NT2/D1 (cell line): ENCODE measurements around the gene SP2.

Experiments
- DNase-seq: peaks from one replicate; pipeline ENCODE4 v3.0.0-alpha.2; 2011; ENCODE audit warnings: low read depth, low spot score
- H3K27me3 ChIP-seq: 2 replicates; pipeline ENCODE4 v1.6.0; 2011; ENCODE audit warnings: mild to moderate bottlenecking; ENCODE audit not compliant: insufficient read length, insufficient read depth
- H3K36me3 ChIP-seq: 2 replicates; pipeline ENCODE4 v1.6.1; 2011; ENCODE audit warnings: mild to moderate bottlenecking, low read length, mixed read lengths; ENCODE audit not compliant: insufficient read depth, insufficient read length
- H3K4me1 ChIP-seq: 2 replicates; pipeline ENCODE4 v1.5.1; 2011; ENCODE audit not compliant: insufficient read depth, insufficient read length
- H3K4me3 ChIP-seq: 2 replicates; pipeline ENCODE4 v1.5.1; 2011; ENCODE audit warnings: low read depth; ENCODE audit not compliant: insufficient read length
- H3K9ac ChIP-seq: 2 replicates; pipeline ENCODE4 v1.6.0; 2011; ENCODE audit warnings: low read depth; ENCODE audit not compliant: insufficient read length
- H3K9me3 ChIP-seq: 2 replicates; pipeline ENCODE4 v1.5.1; 2011; ENCODE audit warnings: mild to moderate bottlenecking, low read length; ENCODE audit not compliant: insufficient read depth
- SUZ12 ChIP-seq: IDR thresholded peaks from 2 replicates; pipeline ENCODE4 v1.6.1; 2011; ENCODE audit not compliant: insufficient read length, insufficient read depth; ENCODE audit errors: extremely low read depth
- YY1 ChIP-seq: IDR thresholded peaks from 2 replicates; pipeline ENCODE4 v1.6.1; 2011; ENCODE audit not compliant: insufficient read length, insufficient read depth
- ZNF274 ChIP-seq: IDR thresholded peaks from 2 replicates; pipeline ENCODE4 v1.6.1; 2011; ENCODE audit warnings: mild to moderate bottlenecking, low read depth, low read length

The SP2 gene

DNA sequence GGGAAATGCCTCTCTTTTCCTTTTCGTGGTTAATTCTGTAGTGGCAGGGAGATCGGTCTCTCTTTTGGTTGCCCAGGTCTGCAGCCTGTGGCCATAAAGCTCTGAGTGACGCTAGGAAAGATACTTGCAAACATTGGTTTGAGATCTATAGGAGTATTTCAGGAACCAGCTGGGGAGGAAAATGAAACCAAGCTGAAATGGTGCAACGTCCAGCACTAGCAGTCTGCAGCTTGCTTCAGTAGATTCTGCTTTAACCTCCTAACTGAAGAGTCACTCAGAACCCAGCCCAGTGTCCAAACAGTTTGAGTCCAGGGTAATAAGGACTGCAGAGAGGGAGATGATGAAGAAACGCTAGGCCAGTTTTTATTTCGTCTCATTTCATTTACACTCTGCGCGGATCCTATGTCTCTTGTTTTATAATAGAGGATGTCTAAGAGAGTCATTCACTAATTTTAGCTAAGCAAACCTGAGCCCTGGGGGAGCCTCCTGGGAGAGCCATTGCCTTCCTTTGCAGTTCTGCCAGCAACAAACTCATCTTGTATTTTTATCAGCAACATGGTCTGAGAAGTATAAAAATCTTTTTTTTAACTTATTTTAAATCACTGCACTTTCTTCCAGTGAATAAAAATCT lies 12.0 kb downstream of the SP2 start:
- Histone ChIP-seq H3K27me3 (no peaks in the 10 kb centered on the region), H3K9me3 (no peaks in the 10 kb centered on the region), H3K4me1 (peaks cover 16% of the 10 kb centered on the region), H3K9ac (no peak overlapping the region), H3K36me3 (peaks cover 4% of the 10 kb centered on the region), H3K4me3 (no peak overlapping the region)
- TF ChIP-seq SUZ12, result no peak
- no peak for TF ChIP-seq ZNF274
- no peak for TF ChIP-seq YY1
- no peak for DNase-seq

DNA sequence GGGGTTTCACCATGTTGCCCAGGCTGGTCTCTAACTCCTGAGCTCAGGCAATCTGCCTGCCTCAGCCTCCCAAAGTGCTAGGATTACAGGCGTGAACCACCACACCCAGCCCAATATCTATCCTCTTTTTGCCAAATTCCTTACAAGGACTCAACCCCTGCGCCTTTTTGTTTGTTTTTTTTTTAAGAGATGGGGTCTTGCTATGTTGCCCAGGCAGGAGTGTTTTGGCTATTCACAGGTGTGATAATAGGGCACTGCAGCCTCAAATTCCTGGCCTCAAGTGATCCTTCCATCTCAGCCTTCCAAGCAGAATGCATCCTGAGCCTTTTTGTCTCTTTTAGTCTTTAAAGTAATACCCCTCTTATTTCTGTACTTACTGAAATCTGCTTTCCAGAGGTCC lies 17.0 kb downstream of the SP2 start:
- TF ChIP-seq ZNF274 (no peak), SUZ12 (no peak), YY1 (no peak)
- Histone ChIP-seq H3K36me3 (peaks cover 22% of the 10 kb centered on the region), H3K4me3 (no peak overlapping the region), H3K27me3 (no peaks in the 10 kb centered on the region), H3K4me1 (no peaks in the 10 kb centered on the region), H3K9me3 (no peaks in the 10 kb centered on the region), H3K9ac (no peak overlapping the region)
- DNase-seq, result no peak

DNA sequence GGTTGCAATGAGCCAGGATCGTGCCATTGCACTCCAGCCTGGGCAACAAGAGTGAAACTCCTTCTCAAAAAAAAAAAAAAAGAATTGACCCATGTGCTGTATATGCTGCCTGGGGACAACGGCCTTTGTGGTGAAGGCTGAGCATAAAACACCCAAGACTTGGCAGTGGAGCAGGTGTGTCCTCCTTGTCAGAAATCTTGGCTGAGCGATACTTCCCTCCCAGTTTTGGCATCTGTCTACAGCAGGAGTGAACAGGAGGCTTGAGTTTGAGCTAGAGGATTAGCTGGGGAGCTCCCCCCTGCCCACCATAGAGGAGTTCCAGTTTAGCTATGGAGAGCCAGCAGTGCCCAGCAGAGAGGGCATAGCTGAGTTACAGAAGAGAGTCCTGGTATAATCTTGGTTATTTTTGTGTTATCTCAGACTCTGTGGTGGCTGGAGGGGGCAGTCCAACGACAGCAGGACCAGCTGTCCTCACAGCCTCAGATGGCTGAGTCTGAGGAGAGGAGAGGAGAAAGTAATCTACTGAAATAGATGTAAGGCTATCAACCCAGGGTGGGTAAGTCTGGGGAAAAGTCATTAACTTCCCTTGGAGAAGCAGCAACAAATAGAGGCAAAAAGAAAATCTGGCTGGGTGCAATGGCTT lies 18.4 kb downstream of the SP2 start:
- DNase-seq, result no peak
- Histone ChIP-seq H3K9me3 (no peaks in the 10 kb centered on the region), H3K4me1 (no peaks in the 10 kb centered on the region), H3K9ac (no peak overlapping the region), H3K36me3 (peaks cover 18% of the 10 kb centered on the region), H3K4me3 (no peak overlapping the region), H3K27me3 (no peaks in the 10 kb centered on the region)
- TF ChIP-seq YY1, result no peak
- TF ChIP-seq ZNF274, result no peak
- TF ChIP-seq SUZ12, result no peak

DNA sequence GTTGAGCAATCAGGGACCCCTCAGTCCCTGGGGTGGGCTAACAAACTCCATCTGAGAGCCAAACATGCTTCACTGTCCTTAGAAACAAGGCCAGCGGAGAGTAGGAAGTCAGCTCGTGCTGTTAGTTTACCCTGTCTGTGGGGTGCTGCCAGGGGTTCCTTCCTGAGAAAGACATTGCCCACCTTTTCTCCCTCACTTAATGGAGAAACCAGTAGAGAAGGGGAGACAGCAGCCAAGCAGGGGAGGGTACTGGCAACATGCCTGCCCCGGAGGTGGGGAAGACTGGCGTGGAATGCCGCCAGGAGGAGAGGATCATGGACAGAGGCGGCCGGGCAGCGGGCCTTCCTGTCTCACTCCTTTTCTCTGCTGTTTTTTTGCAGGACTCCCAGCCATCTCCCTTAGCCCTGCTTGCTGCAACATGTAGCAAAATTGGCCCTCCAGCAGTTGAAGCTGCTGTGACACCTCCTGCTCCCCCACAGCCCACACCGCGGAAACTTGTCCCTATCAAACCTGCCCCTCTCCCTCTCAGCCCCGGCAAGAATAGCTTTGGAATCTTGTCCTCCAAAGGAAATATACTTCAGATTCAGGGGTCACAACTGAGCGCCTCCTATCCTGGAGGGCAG lies 19.9 kb downstream of the SP2 start:
- Histone ChIP-seq H3K4me1 (no peaks in the 10 kb centered on the region), H3K4me3 (no peak overlapping the region), H3K36me3 (peaks cover 21% of the 10 kb centered on the region), H3K9me3 (no peaks in the 10 kb centered on the region), H3K27me3 (no peaks in the 10 kb centered on the region), H3K9ac (no peak overlapping the region)
- TF ChIP-seq YY1 (no peak), ZNF274 (no peak), SUZ12 (no peak)
- DNase-seq, result no peak

DNA sequence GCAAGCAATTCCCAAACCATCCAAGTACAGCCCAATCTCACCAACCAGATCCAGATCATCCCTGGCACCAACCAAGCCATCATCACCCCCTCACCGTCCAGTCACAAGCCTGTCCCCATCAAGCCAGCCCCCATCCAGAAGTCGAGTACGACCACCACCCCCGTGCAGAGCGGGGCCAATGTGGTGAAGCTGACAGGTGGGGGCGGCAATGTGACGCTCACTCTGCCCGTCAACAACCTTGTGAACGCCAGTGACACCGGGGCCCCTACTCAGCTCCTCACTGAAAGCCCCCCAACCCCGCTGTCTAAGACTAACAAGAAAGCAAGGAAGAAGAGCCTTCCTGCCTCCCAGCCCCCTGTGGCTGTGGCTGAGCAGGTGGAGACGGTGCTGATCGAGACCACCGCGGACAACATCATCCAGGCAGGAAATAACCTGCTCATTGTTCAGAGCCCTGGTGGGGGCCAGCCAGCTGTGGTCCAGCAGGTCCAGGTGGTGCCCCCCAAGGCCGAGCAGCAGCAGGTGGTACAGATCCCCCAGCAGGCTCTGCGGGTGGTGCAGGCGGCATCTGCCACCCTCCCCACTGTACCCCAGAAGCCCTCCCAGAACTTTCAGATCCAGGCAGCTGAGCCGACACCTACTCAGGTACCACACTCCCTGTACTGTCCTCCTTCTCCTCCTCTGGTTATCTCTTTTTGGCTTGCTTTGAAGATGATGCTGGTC lies 20.6 kb downstream of the SP2 start:
- no peak overlapping the region for H3K4me3 ChIP-seq
- H3K9ac ChIP-seq, result no peak overlapping the region
- H3K4me1 ChIP-seq, result no peaks in the 10 kb centered on the region
- peaks cover 21% of the 10 kb centered on the region for H3K36me3 ChIP-seq
- H3K27me3 ChIP-seq, result no peaks in the 10 kb centered on the region
- H3K9me3 ChIP-seq, result no peaks in the 10 kb centered on the region
- DNase-seq, result no peak
- TF ChIP-seq ZNF274 (no peak), YY1 (no peak), SUZ12 (no peak)

DNA sequence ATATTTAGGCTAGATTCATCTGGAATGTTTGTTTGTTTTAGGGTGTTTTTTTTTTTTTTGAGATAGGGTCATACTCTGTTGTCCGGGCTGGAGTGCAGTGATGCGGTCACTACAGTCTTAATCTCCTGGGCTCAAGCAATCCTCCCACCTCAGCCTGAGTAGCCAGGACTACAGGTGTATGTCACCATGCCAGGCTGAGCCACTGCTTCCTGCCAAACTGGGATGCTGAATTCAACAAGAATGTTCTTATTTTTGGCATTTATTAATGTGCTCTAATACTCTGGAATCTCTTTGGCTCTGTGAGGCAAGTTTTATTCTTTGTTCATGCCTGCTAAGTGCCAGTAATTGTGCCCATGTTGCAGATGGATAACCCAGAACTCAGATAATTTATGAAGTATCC lies 21.5 kb downstream of the SP2 start:
- no peaks in the 10 kb centered on the region for H3K27me3 ChIP-seq
- H3K4me1 ChIP-seq, result no peaks in the 10 kb centered on the region
- peaks cover 23% of the 10 kb centered on the region for H3K36me3 ChIP-seq
- no peak overlapping the region for H3K4me3 ChIP-seq
- H3K9ac ChIP-seq, result no peak overlapping the region
- no peaks in the 10 kb centered on the region for H3K9me3 ChIP-seq
- TF ChIP-seq SUZ12 (no peak), YY1 (no peak), ZNF274 (no peak)
- no peak for DNase-seq

DNA sequence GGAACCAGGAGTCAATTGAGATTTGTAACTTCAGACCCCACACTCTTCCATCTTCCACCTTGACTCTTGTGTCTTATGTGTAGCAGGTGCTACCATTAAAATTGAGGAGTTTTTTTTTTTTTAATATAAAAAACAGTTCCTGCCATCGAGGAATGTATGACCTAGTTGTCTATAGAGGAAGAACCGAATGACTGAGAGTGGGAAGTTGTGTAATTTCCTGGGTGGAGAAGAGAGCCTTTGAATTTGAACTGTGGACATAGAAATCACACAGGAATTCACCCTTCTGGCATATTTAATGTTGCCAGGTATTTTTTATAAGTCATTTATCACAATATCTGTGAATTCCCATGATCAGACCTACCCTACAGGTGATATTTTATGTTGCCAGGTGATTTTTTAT lies 22.0 kb downstream of the SP2 start:
- DNase-seq, result no peak
- H3K9ac ChIP-seq, result no peak overlapping the region
- H3K36me3 ChIP-seq, result peaks cover 26% of the 10 kb centered on the region
- H3K9me3 ChIP-seq, result no peaks in the 10 kb centered on the region
- no peaks in the 10 kb centered on the region for H3K4me1 ChIP-seq
- TF ChIP-seq YY1 (no peak), ZNF274 (no peak), SUZ12 (no peak)
- H3K27me3 ChIP-seq, result no peaks in the 10 kb centered on the region
- no peak overlapping the region for H3K4me3 ChIP-seq
